Sigmoid colon (tissue), 7 donors: ENCODE measurements around the gene PRKCB. TPM values are rescaled to one million over a fixed set of nuclear protein-coding genes. Genes with fewer than 3 reads are reported as not detected.
"Not testable (repeated sequence)": the region's sequence is repeated elsewhere in the genome, so short reads cannot be mapped to it uniquely, and the experiment has no call there.

Source experiments
- DNase-seq: peaks from one replicate; pipeline ENCODE4 v3.0.0-alpha.2; 2019
- H3K27ac ChIP-seq, 4 donors: fragments of 200-600 bp; sonication (generic); one replicate each; pipeline ENCODE4 v1.5.1; 2016 to 2019; ENCODE audit warnings: mild to moderate bottlenecking in 1 of 4
- H3K27me3 ChIP-seq, 3 donors: fragments of 200-600 bp; sonication (generic); one replicate each; pipeline ENCODE4 v1.5.1; 2019; ENCODE audit warnings: mild to moderate bottlenecking in 1 of 3
- H3K36me3 ChIP-seq, 4 donors: fragments of 200-600 bp; sonication (generic); one replicate each; pipeline ENCODE4 v1.5.1; 2016 to 2019
- H3K4me1 ChIP-seq, 4 donors: fragments of 200-600 bp; sonication (generic); one replicate each; pipeline ENCODE4 v1.5.1; 2017 to 2019
- H3K4me3 ChIP-seq, 4 donors: fragments of 200-600 bp; sonication (generic); one replicate each; pipeline ENCODE4 v1.5.1; 2017 to 2019; ENCODE audit warnings: mild to moderate bottlenecking in 2 of 4, moderate library complexity in 1 of 4
- H3K9me3 ChIP-seq, 4 donors: fragments of 200-600 bp in 3 of 4; sonication (generic) in 3 of 4; one replicate each; pipeline versions ENCODE4 v1.5.1 to v1.6.1; 2013 to 2019
- CTCF ChIP-seq, 4 experiments: fragments of 450-650 bp in 3 of 4; fragments of 200-600 bp in 1 of 4; IDR thresholded peaks; one replicate each; pipeline ENCODE4 v1.5.1; 2016 to 2019; ENCODE audit warnings: antibody characterized with exemption in 4 of 4, mild to moderate bottlenecking in 3 of 4, moderate library complexity in 2 of 4
- EP300 ChIP-seq, 4 donors: sonication (generic); formaldehyde crosslinking; IDR thresholded peaks; one replicate each; pipeline ENCODE4 v1.6.1; 2017; ENCODE audit warnings: antibody characterized with exemption in 4 of 4
- POLR2A ChIP-seq, 2 donors: fragments of 450-650 bp; IDR thresholded peaks; one replicate each; pipeline ENCODE4 v1.6.1; 2016; ENCODE audit warnings: antibody characterized with exemption in 2 of 2, mild to moderate bottlenecking in 2 of 2, moderate library complexity in 2 of 2
- POLR2AphosphoS5 ChIP-seq, 4 donors: sonication (generic); formaldehyde crosslinking; IDR thresholded peaks; one replicate each; pipeline ENCODE4 v1.6.1; 2017; ENCODE audit warnings: antibody characterized with exemption in 4 of 4
- WGBS, 2 donors: extraction: QIAGEN DNeasy Blood & Tissue Kit; methylation state at CpG; one replicate each; pipeline ENCODE4 v1.1.7; 2013; 5-methylcytosine and 5-hydroxymethylcytosine counted together
- intact Hi-C: fragments of 100-400 bp; cut with DNase I; formaldehyde crosslinking; loops from one replicate; pipeline ENCODE4 v1.15.1; 2023
- polyA plus RNA-seq, 3 donors: library from polyadenylated mRNA; stranded (reverse); fragments of 200-250 nt; gene quantifications; one replicate each; pipeline ENCODE4 v1.2.3, GENCODE V29; 2013
- total RNA-seq, 4 donors: library from RNA; depleted of rRNA; stranded (reverse); fragments of >200 nt; gene quantifications; one replicate each; pipeline ENCODE4 v1.1.0, GENCODE V29; 2016
- donor health status: healthy with polysubstance abuse.
- donor health status: Bipolar disorder and iron deficiency.
- donor health status: healthy.

The PRKCB gene
- total and polyA plus RNA-seq, 7 donors: 3.0 to 43.8 (median 21.4) TPM

DNA sequence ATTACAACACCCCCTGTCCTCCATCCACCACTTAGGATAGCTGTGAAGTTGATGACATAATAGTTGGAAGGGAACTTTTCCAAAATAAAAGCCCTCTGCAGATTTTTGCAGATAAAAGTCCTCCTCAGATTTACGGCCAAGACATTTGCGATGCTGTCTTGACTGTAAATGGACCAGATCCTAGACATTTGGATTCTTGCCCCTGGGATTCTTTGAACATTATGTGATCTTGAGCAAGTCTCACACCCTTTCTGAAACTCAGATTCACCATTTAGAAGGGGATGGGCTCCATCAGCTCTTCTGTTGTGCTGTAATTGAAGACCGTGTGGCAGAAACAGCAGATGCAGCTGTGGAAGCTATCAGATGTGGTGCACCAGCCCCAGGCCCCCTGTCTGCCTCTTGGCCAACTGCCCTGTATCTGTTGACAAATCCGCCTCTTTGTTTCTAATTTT, 266.5 kb downstream of the PRKCB start:
- 70 to 80% methylated on average over 4 of the region's 4 CpGs for WGBS, 2 donors
- intact Hi-C loops: no loop called here
- H3K4me3 ChIP-seq: no peak overlapping the region
- no peak for DNase-seq
- H3K27me3 ChIP-seq: no peaks in the 10 kb centered on the region
- no peaks in the 10 kb centered on the region for H3K4me1 ChIP-seq
- TF ChIP-seq CTCF (IDR thresholded peaks at IDR 0.05): no peak
- no peak overlapping the region for H3K27ac ChIP-seq
- H3K9me3 ChIP-seq: no peaks in the 10 kb centered on the region
- no peaks in the 10 kb centered on the region for H3K36me3 ChIP-seq

DNA sequence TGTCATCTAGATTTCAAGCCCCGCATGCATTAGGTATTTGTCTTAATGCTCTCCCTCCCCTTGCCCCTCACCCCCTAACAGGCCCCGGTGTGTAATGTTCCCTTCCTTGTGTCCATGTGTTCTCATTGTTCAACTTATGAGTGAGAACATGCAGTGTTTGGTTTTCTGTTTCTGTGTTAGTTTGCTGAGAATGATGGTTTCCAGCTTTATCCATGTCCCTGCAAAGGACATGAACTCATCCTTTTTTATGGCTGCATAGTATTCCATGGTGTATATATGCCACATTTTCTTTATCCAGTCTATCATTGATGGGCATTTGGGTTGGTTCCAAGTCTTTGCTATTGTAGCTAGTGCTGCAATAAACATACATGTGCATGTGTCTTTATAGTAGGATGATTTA, 269.7 kb downstream of the PRKCB start:
- H3K27me3 ChIP-seq, H3K27ac ChIP-seq, intact Hi-C loops, H3K4me1 ChIP-seq, H3K9me3 ChIP-seq, H3K4me3 ChIP-seq, H3K36me3 ChIP-seq, DNase-seq: not testable (repeated sequence)
- 94 to 98% methylated on average over 2 of the region's 2 CpGs for WGBS, 2 donors

DNA sequence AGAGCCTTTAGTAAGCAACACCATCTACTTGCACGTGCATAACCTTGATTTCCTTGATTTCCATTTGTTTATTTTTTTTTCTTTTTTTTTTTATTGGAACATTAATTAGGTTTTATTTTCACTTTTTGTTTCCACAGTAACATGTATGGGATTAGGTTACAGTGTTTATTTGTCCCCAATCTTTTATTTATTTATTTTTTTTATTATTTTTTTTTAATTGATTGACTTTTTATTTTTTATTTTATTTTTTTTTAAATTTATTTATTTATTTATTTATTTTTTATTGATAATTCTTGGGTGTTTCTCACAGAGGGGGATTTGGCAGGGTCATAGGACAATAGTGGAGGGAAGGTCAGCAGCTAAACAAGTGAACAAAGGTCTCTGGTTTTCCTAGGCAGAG, 272.3 kb downstream of the PRKCB start:
- intact Hi-C loops: not testable (repeated sequence)
- WGBS, 2 donors: 55 to 88% methylated on average over 1 of the region's 1 CpG

GRCh38 chr16:24111724-24112302, 276.0 kb downstream of the PRKCB start:
- intact Hi-C loops: no loop called here
- no peak overlapping the region for H3K27ac ChIP-seq
- H3K9me3 ChIP-seq: no peaks in the 10 kb centered on the region
- 90 to 92% methylated on average over 3 of the region's 3 CpGs for WGBS, 2 donors
- no peak for DNase-seq
- H3K27me3 ChIP-seq: no peaks in the 10 kb centered on the region
- H3K36me3 ChIP-seq: peaks cover 0 to 4% (median 0%) of the 10 kb centered on the region in 4 donors
- H3K4me1 ChIP-seq: no peaks in the 10 kb centered on the region
- H3K4me3 ChIP-seq: no peak overlapping the region
- TF ChIP-seq POLR2AphosphoS5 (IDR thresholded peaks at IDR 0.05) (no peak), CTCF (IDR thresholded peaks at IDR 0.05) (no peak), POLR2A (IDR thresholded peaks at IDR 0.05) (no peak), EP300 (IDR thresholded peaks at IDR 0.05) (no peak)

More for the DNA sequence above, 272.3 kb downstream of the PRKCB start:
- H3K9me3 ChIP-seq, DNase-seq, H3K4me3 ChIP-seq, H3K4me1 ChIP-seq, H3K27ac ChIP-seq, H3K27me3 ChIP-seq, H3K36me3 ChIP-seq: not testable (repeated sequence)

- TF ChIP-seq POLR2AphosphoS5 (IDR thresholded peaks at IDR 0.05): no peak
- no peak for TF ChIP-seq EP300 (IDR thresholded peaks at IDR 0.05)
- TF ChIP-seq CTCF (IDR thresholded peaks at IDR 0.05): no peak
- TF ChIP-seq POLR2A (IDR thresholded peaks at IDR 0.05): no peak
- Histone ChIP-seq H3K9me3 (no peaks in the 10 kb centered on the region), H3K4me1 (peaks cover 0 to 3% (median 0%) of the 10 kb centered on the region in 4 donors), H3K4me3 (no peak overlapping the region), H3K36me3 (peaks cover 0 to 4% (median 0%) of the 10 kb centered on the region in 4 donors), H3K27me3 (no peaks in the 10 kb centered on the region), H3K27ac (no peak overlapping the region)
- no peak for DNase-seq
- 95 to 98% methylated on average over 2 of the region's 2 CpGs for WGBS, 2 donors
- intact Hi-C loops: no loop called here
These were observed 277.4 kb downstream of the PRKCB start for GRCh38 chr16:24113115-24113745.

GRCh38 chr16:24114876-24115275, 279.1 kb downstream of the PRKCB start:
- intact Hi-C loops: no loop called here
- Histone ChIP-seq H3K27me3 (no peaks in the 10 kb centered on the region), H3K4me3 (no peak overlapping the region), H3K4me1 (peaks cover 0 to 5% (median 0%) of the 10 kb centered on the region in 4 donors), H3K9me3 (no peaks in the 10 kb centered on the region), H3K36me3 (peaks cover 0 to 4% (median 0%) of the 10 kb centered on the region in 4 donors), H3K27ac (no peak overlapping the region)
- peak; percentile 12 for DNase-seq
- no peak for TF ChIP-seq POLR2AphosphoS5 (IDR thresholded peaks at IDR 0.05)
- no peak for TF ChIP-seq POLR2A (IDR thresholded peaks at IDR 0.05)
- TF ChIP-seq EP300 (IDR thresholded peaks at IDR 0.05): no peak
- no peak for TF ChIP-seq CTCF (IDR thresholded peaks at IDR 0.05)
- WGBS, 2 donors: 88 to 89% methylated on average over 2 of the region's 2 CpGs
